GM12878 (cell line): ENCODE results near the gene CCDC187. TPM values are rescaled to one million over a fixed set of nuclear protein-coding genes. Genes with fewer than 3 reads are reported as not detected.

Experiments
- ATAC-seq: fragments of 200-7000 bp; cut with Tn5 transposase; 3 replicates; pipeline ENCODE4 v1.9.1; 2020; ENCODE audit warnings: mild to moderate bottlenecking, moderate library complexity
- BruUV-seq: library from RNA; stranded (reverse); fragments of 400-500 nt; replicated peaks from 2 replicates; lab custom pipeline; 2021; lab: Mats Ljungman, UMichigan
- CTCF ChIA-PET: fragments of 300-600 bp; sonication (Branson Sonifier 250); formaldehyde crosslinking; extraction: SDS; loops from one replicate; lab custom pipeline; 2021; ENCODE audit warnings: inconsistent platforms; lab: Yijun Ruan, JAX
- POLR2A ChIA-PET: fragments of 350-600 bp; formaldehyde crosslinking; extraction: SDS; loops from one replicate; lab custom pipeline; 2021; ENCODE audit warnings: inconsistent platforms; lab: Charles Lee
- RAD21 ChIA-PET: fragments of 300-600 bp; sonication (Branson Sonifier 250); formaldehyde crosslinking; loops from one replicate; lab custom pipeline; 2023; ENCODE audit warnings: antibody characterized with exemption; ENCODE audit not compliant: unreplicated experiment; lab: Charles Lee
- SMC1A ChIA-PET: fragments of 300-600 bp; sonication (Branson Sonifier 250); formaldehyde crosslinking; loops from one replicate; lab custom pipeline; 2023; ENCODE audit not compliant: unreplicated experiment, uncharacterized antibody; lab: Charles Lee
- DNase-seq: peaks from one replicate; pipeline ENCODE4 v3.0.0-alpha.2; 2011; ENCODE audit warnings: low read depth, low spot score
- FAIRE-seq: peaks from 3 replicates; lab custom pipeline; 2011; peaks lifted over from hg19 to GRCh38; lab: Jason Lieb, UNC
- H2AFZ ChIP-seq: 2 replicates; pipeline ENCODE4 v1.6.0; 2011; ENCODE audit warnings: low read depth, low read length, control low read depth; ENCODE audit not compliant: control insufficient read depth
- H3K27ac ChIP-seq: 2 replicates; pipeline ENCODE4 v1.5.1; 2011; ENCODE audit warnings: control low read depth; ENCODE audit not compliant: control insufficient read depth, insufficient read depth
- H3K27me3 ChIP-seq, 2 experiments: replicated peaks in 1 of 2; 2 replicates each; pipeline versions ENCODE4 v1.6.0 to v1.6.1; 2011; ENCODE audit warnings: low read length in 1 of 2; ENCODE audit not compliant: control insufficient read depth in 2 of 2, insufficient read depth in 2 of 2
- H3K36me3 ChIP-seq, 2 experiments: 2 replicates each; pipeline ENCODE4 v1.5.1; 2011; ENCODE audit warnings: low read length in 1 of 2; ENCODE audit not compliant: control insufficient read depth in 2 of 2, insufficient read depth in 2 of 2
- H3K4me1 ChIP-seq: 2 replicates; pipeline ENCODE4 v1.6.1; 2011; ENCODE audit warnings: mild to moderate bottlenecking, low read length, moderate library complexity, mixed read lengths; ENCODE audit not compliant: control insufficient read depth, insufficient read depth
- H3K4me2 ChIP-seq: 2 replicates; pipeline ENCODE4 v1.6.0; 2011; ENCODE audit warnings: control low read depth; ENCODE audit not compliant: control insufficient read depth, insufficient read depth
- H3K4me3 ChIP-seq: fragments of 200-600 bp; sonication (generic); 2 replicates; pipeline ENCODE4 v1.5.1; 2016
- H3K79me2 ChIP-seq: 2 replicates; pipeline ENCODE4 v1.6.0; 2011; ENCODE audit warnings: low read length; ENCODE audit not compliant: control insufficient read depth, insufficient read depth
- H3K9ac ChIP-seq: 2 replicates; pipeline ENCODE4 v1.8.0; 2011; ENCODE audit warnings: low read length, control low read depth, mixed read lengths; ENCODE audit not compliant: control insufficient read depth, insufficient read depth
- H3K9me3 ChIP-seq: replicated peaks from 3 replicates; pipeline ENCODE4 v1.5.1; 2011; ENCODE audit warnings: mild to moderate bottlenecking, low read length; ENCODE audit not compliant: control insufficient read depth, insufficient read depth
- H4K20me1 ChIP-seq: 2 replicates; pipeline ENCODE4 v1.6.0; 2011; ENCODE audit not compliant: control insufficient read depth, insufficient read depth
- BCL11A ChIP-seq: IDR thresholded peaks from 2 replicates; pipeline ENCODE4 v1.6.1; 2011; ENCODE audit warnings: low read depth, low read length
- BRCA1 ChIP-seq: IDR thresholded peaks from 2 replicates; pipeline ENCODE4 v1.6.1; 2011; ENCODE audit warnings: low read depth, low read length, improper control_type of control experiment
- FOS ChIP-seq: IDR thresholded peaks from 3 replicates; pipeline ENCODE4 v1.6.1; 2011; ENCODE audit warnings: borderline replicate concordance; ENCODE audit not compliant: insufficient read length; ENCODE audit errors: extremely low read depth
- IKZF2 ChIP-seq, 2 experiments: fragments of 450-650 bp; IDR thresholded peaks; 2 replicates each; pipeline ENCODE4 v1.6.1; 2017; ENCODE audit warnings: mild to moderate bottlenecking in 2 of 2, moderate library complexity in 2 of 2
- JUND ChIP-seq: IDR thresholded peaks from 2 replicates; pipeline ENCODE4 v1.6.1; 2012; ENCODE audit warnings: low read depth, mild to moderate bottlenecking, low read length, improper control_type of control experiment, moderate library complexity
- KLF5 ChIP-seq: fragments of 450-650 bp; IDR thresholded peaks from 2 replicates; pipeline ENCODE4 v1.6.1; 2014; ENCODE audit warnings: mild to moderate bottlenecking; ENCODE audit not compliant: partially characterized antibody
- MYB ChIP-seq: fragments of 150-350 bp; IDR thresholded peaks from 2 replicates; pipeline ENCODE4 v1.6.1; 2014; ENCODE audit warnings: mild to moderate bottlenecking, low read depth, low read length, borderline replicate concordance
- NR2C1 ChIP-seq: fragments of 450-650 bp; IDR thresholded peaks from 2 replicates; pipeline ENCODE4 v1.6.1; 2017; ENCODE audit warnings: antibody characterized with exemption, mild to moderate bottlenecking, moderate library complexity
- RFX5 ChIP-seq: IDR thresholded peaks from 2 replicates; pipeline ENCODE4 v1.6.1; 2011; ENCODE audit warnings: low read depth, low read length, improper control_type of control experiment
- SIN3A ChIP-seq: IDR thresholded peaks from 2 replicates; pipeline ENCODE4 v1.6.1; 2012; ENCODE audit warnings: low read depth, low read length, improper control_type of control experiment
- SP1 ChIP-seq: IDR thresholded peaks from one replicate; pipeline ENCODE4 v1.6.1; 2011; ENCODE audit warnings: low read depth, low read length
- ZBED1 ChIP-seq: IDR thresholded peaks from 2 replicates; pipeline ENCODE4 v1.6.1; 2016; ENCODE audit warnings: borderline replicate concordance
- ZNF207 ChIP-seq: fragments of 450-650 bp; IDR thresholded peaks from 2 replicates; pipeline ENCODE4 v1.6.1; 2014; ENCODE audit warnings: antibody characterized with exemption, mild to moderate bottlenecking, borderline replicate concordance
- ZNF24 ChIP-seq: fragments of 450-650 bp; IDR thresholded peaks from 2 replicates; pipeline ENCODE4 v1.6.1; 2017; ENCODE audit warnings: antibody characterized with exemption, mild to moderate bottlenecking
- WGBS: methylation state at CpG from one replicate; pipeline ENCODE4 v1.1.6; 2016; ENCODE audit warnings: low lambda C conversion rate; ENCODE audit not compliant: insufficient replicate concordance, insufficient coverage; ENCODE audit errors: missing lambda C conversion rate; 5-methylcytosine and 5-hydroxymethylcytosine counted together
- in situ Hi-C: fragments of 300-500 bp; cut with MboI; formaldehyde crosslinking; loops from 9 replicates; pipeline ENCODE4 v1.14.3; 2018; ENCODE audit warnings: mixed read lengths
- intact Hi-C: fragments of 100-400 bp; cut with micrococcal nuclease; formaldehyde crosslinking; loops from one replicate; pipeline ENCODE4 v1.14.2; 2022; ENCODE audit not compliant: unreplicated experiment
- polyA plus RNA-seq, 11 experiments: library from polyadenylated mRNA; depleted of rRNA in 4 of 11; unstranded in 6 of 11; stranded (reverse) in 5 of 11; fragments of >200 nt; fragmentation: Nextera tagmentation in 4 of 11; fragmentation: Illumina TruSeq in 1 of 11; extraction: Ambion mirVana in 4 of 11; extraction: Trizol in 1 of 11; gene quantifications; 1 replicate in 1 of 11; 2 replicates in 10 of 11; pipeline versions ENCODE4 v1.2.1 to v1.2.3, GENCODE V29; 2011 to 2016; ENCODE audit warnings: inconsistent platforms in 2 of 11, missing spikeins in 2 of 11, low read depth in 1 of 11
- total RNA-seq, 4 experiments: library from RNA; depleted of rRNA in 3 of 4; stranded (reverse); fragments of >200 nt in 3 of 4; fragmentation: Illumina TruSeq in 1 of 4; extraction: Trizol in 1 of 4; gene quantifications; 2 replicates each; pipeline versions ENCODE4 v1.2.1 to v1.2.3, GENCODE V29; 2013 to 2021
- TF ChIP-seq, protein P1 (sequence below): fragments of 450-650 bp; formaldehyde crosslinking; IDR thresholded peaks from 2 replicates; pipeline ENCODE4 v1.5.0; 2022; ENCODE audit warnings: mild to moderate bottlenecking, missing genetic modification characterization
- TF ChIP-seq, protein P2 (sequence below): fragments of 450-650 bp; conservative IDR thresholded peaks from 2 replicates; pipeline ENCODE4 v1.6.1; 2017; ENCODE audit warnings: mild to moderate bottlenecking, moderate library complexity
- TF ChIP-seq, protein P3 (sequence below): fragments of 450-650 bp; IDR thresholded peaks from 2 replicates; pipeline ENCODE4 v1.6.1; 2018; ENCODE audit warnings: borderline replicate concordance, mild to moderate bottlenecking; ENCODE audit not compliant: partially characterized antibody

The CCDC187 gene
- total and polyA plus RNA-seq, 10 of the 15 experiments (the other 5 are each of a cell fraction or from before 2014, with no cell fraction given) = 0.04 to 0.23 (median 0.04) TPM; not detected in 7

DNA sequence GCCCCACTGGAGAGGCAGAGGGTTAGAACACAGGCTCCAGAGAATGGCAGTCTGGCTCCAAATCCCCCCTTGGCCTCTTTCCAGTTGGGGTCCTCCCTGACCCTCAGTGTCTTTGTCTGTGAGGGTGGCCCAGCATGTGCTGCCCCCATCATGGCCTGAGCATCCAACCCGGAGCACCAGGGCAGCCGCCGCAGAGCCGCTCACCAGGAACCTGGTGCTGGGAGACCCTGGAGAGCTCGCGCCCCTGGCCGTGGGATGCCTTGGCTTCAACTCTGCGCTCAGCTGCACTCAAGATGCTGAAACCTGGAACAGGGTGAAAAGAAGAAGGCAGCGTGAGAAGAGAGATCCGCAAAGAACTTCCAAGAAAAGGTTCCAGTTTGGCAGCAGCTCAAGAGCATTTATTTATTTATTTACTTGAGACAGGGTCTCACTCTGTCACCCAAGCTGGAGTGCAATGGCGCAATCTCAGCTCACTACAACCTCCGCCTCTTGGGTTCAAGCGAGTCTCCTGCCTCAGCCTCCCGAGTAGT is 3.8 kb downstream of the CCDC187 start:
- SMC1A ChIA-PET = no interaction called here
- RAD21 ChIA-PET = no interaction called here
- Histone ChIP-seq H3K27ac (no peak overlapping the region), H3K36me3 (no peaks in the 10 kb centered on the region), H3K27me3 (no peaks in the 10 kb centered on the region), H4K20me1 (no peaks in the 10 kb centered on the region), H3K4me2 (no peak overlapping the region), H3K79me2 (no peaks in the 10 kb centered on the region), H3K9me3 (no peaks in the 10 kb centered on the region), H3K9ac (no peak overlapping the region), H3K4me3 (no peak overlapping the region), H2AFZ (no peak overlapping the region), H3K4me1 (no peaks in the 10 kb centered on the region)
- ATAC-seq = no peak
- in situ Hi-C loops = no loop called here
- WGBS = 60% methylated on average over 14 of the region's 14 CpGs
- TF ChIP-seq SIN3A (no peak), ZNF24 (no peak), MYB (no peak), FOS (no peak), BCL11A (no peak), KLF5 (no peak), ZNF207 (no peak), JUND (no peak), NR2C1 (no peak), SP1 (no peak), IKZF2 (IDR thresholded peaks at IDR 0.05) (no peak), ZBED1 (no peak), RFX5 (no peak), BRCA1 (no peak)
- TF ChIP-seq, protein P1, sequence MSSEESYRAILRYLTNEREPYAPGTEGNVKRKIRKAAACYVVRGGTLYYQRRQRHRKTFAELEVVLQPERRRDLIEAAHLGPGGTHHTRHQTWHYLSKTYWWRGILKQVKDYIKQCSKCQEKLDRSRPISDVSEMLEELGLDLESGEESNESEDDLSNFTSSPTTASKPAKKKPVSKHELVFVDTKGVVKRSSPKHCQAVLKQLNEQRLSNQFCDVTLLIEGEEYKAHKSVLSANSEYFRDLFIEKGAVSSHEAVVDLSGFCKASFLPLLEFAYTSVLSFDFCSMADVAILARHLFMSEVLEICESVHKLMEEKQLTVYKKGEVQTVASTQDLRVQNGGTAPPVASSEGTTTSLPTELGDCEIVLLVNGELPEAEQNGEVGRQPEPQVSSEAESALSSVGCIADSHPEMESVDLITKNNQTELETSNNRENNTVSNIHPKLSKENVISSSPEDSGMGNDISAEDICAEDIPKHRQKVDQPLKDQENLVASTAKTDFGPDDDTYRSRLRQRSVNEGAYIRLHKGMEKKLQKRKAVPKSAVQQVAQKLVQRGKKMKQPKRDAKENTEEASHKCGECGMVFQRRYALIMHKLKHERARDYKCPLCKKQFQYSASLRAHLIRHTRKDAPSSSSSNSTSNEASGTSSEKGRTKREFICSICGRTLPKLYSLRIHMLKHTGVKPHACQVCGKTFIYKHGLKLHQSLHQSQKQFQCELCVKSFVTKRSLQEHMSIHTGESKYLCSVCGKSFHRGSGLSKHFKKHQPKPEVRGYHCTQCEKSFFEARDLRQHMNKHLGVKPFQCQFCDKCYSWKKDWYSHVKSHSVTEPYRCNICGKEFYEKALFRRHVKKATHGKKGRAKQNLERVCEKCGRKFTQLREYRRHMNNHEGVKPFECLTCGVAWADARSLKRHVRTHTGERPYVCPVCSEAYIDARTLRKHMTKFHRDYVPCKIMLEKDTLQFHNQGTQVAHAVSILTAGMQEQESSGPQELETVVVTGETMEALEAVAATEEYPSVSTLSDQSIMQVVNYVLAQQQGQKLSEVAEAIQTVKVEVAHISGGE (CRISPR knock-in tag) = no peak
- TF ChIP-seq, protein P2, sequence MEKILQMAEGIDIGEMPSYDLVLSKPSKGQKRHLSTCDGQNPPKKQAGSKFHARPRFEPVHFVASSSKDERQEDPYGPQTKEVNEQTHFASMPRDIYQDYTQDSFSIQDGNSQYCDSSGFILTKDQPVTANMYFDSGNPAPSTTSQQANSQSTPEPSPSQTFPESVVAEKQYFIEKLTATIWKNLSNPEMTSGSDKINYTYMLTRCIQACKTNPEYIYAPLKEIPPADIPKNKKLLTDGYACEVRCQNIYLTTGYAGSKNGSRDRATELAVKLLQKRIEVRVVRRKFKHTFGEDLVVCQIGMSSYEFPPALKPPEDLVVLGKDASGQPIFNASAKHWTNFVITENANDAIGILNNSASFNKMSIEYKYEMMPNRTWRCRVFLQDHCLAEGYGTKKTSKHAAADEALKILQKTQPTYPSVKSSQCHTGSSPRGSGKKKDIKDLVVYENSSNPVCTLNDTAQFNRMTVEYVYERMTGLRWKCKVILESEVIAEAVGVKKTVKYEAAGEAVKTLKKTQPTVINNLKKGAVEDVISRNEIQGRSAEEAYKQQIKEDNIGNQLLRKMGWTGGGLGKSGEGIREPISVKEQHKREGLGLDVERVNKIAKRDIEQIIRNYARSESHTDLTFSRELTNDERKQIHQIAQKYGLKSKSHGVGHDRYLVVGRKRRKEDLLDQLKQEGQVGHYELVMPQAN = no peak
- TF ChIP-seq, protein P3, sequence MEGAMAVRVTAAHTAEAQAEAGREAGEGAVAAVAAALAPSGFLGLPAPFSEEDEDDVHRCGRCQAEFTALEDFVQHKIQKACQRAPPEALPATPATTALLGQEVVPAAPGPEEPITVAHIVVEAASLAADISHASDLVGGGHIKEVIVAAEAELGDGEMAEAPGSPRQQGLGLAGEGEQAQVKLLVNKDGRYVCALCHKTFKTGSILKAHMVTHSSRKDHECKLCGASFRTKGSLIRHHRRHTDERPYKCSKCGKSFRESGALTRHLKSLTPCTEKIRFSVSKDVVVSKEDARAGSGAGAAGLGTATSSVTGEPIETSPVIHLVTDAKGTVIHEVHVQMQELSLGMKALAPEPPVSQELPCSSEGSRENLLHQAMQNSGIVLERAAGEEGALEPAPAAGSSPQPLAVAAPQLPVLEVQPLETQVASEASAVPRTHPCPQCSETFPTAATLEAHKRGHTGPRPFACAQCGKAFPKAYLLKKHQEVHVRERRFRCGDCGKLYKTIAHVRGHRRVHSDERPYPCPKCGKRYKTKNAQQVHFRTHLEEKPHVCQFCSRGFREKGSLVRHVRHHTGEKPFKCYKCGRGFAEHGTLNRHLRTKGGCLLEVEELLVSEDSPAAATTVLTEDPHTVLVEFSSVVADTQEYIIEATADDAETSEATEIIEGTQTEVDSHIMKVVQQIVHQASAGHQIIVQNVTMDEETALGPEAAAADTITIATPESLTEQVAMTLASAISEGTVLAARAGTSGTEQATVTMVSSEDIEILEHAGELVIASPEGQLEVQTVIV = no peak
- intact Hi-C loops = no loop called here
- no peak for FAIRE-seq
- no peak for DNase-seq
- no TSS peak for BruUV-seq
- POLR2A ChIA-PET = no interaction called here
- CTCF ChIA-PET = no interaction called here
